Measurements from ENCODE around the gene RPUSD1.

DNA sequence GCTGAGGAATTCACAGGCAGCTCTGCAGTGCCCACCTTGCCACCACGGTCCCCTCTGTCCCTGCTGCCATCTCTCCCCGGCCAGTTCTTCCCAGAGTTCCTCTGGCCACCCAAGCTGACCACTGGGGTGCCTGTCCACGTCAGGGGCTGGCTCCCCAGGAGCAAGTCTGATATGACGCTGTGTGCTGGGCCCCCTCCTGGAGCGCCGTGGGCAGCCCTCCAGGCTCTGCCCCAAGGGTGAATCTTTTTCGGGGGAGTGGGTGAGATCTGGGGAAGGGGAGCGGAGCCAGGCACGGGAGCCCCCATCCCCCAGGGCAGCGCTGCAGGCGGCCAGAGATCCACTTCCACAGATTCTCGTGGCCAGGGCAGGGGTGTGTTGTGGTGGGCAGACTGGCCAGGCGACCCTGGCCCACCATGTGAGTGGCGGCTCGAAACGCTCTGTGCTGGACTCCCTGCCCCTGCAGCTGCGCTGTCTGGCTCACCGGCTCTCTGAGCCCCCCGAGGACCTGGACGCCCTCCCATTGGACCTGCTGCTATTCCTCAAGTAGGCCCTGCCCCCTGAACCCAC, 23.9 kb downstream of the RPUSD1 start:
- TF ChIP-seq EP300 (IDR thresholded peaks at IDR 0.05; ENCODE audit: borderline replicate concordance in 1 of 2, low read depth in 1 of 2, low read length in 1 of 2) (no peak), POLR2AphosphoS5 (IDR thresholded peaks at IDR 0.05; ENCODE audit: low read depth, low read length) (no peak), RAD21 (IDR thresholded peaks at IDR 0.05; ENCODE audit: low read length) (no peak), MEF2A (IDR thresholded peaks at IDR 0.05; ENCODE audit: borderline replicate concordance, low read depth) (no peak), NRF1 (IDR thresholded peaks at IDR 0.05; ENCODE audit: low read depth, low read length) (no peak), IRF3 (IDR thresholded peaks at IDR 0.05; ENCODE audit: low read depth, low read length) (no peak), EZH2phosphoT487 (IDR thresholded peaks at IDR 0.05; ENCODE audit: borderline replicate concordance, low read depth) (no peak), USF2 (IDR thresholded peaks at IDR 0.05; ENCODE audit: borderline replicate concordance, low read depth, low read length) (no peak), SMC3 (IDR thresholded peaks at IDR 0.05; ENCODE audit: low read depth, low read length) (no peak), MXI1 (IDR thresholded peaks at IDR 0.05; ENCODE audit: low read depth, low read length) (no peak), MAX (IDR thresholded peaks at IDR 0.05; ENCODE audit: low read depth) (no peak)
- TF ChIP-seq, protein P1, sequence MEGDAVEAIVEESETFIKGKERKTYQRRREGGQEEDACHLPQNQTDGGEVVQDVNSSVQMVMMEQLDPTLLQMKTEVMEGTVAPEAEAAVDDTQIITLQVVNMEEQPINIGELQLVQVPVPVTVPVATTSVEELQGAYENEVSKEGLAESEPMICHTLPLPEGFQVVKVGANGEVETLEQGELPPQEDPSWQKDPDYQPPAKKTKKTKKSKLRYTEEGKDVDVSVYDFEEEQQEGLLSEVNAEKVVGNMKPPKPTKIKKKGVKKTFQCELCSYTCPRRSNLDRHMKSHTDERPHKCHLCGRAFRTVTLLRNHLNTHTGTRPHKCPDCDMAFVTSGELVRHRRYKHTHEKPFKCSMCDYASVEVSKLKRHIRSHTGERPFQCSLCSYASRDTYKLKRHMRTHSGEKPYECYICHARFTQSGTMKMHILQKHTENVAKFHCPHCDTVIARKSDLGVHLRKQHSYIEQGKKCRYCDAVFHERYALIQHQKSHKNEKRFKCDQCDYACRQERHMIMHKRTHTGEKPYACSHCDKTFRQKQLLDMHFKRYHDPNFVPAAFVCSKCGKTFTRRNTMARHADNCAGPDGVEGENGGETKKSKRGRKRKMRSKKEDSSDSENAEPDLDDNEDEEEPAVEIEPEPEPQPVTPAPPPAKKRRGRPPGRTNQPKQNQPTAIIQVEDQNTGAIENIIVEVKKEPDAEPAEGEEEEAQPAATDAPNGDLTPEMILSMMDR (IDR thresholded peaks at IDR 0.05): no peak
- TF ChIP-seq, protein P2, sequence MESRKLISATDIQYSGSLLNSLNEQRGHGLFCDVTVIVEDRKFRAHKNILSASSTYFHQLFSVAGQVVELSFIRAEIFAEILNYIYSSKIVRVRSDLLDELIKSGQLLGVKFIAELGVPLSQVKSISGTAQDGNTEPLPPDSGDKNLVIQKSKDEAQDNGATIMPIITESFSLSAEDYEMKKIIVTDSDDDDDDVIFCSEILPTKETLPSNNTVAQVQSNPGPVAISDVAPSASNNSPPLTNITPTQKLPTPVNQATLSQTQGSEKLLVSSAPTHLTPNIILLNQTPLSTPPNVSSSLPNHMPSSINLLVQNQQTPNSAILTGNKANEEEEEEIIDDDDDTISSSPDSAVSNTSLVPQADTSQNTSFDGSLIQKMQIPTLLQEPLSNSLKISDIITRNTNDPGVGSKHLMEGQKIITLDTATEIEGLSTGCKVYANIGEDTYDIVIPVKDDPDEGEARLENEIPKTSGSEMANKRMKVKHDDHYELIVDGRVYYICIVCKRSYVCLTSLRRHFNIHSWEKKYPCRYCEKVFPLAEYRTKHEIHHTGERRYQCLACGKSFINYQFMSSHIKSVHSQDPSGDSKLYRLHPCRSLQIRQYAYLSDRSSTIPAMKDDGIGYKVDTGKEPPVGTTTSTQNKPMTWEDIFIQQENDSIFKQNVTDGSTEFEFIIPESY (IDR thresholded peaks at IDR 0.05; ENCODE audit: borderline replicate concordance, low read depth): no peak
